ENCODE results near the gene CCT7. TPM values are rescaled to one million over a fixed set of nuclear protein-coding genes. Genes with fewer than 3 reads are reported as not detected.
"Not testable (repeated sequence)": the region's sequence is repeated elsewhere in the genome, so short reads cannot be mapped to it uniquely, and the experiment has no call there.

Gene CCT7
- total RNA-seq, 1 donor from 2014 or later, result 111 TPM

- DNase-seq (ENCODE audit: low spot score), result peak; percentile 16
Observed at GRCh38 chr2:73254343-73255006, 20.4 kb downstream of the CCT7 start.

GRCh38 chr2:73255007-73255644 lies 21.0 kb downstream of the CCT7 start:
- no peak for DNase-seq (ENCODE audit: low spot score)

- no peak for DNase-seq (ENCODE audit: low spot score)
Observed at GRCh38 chr2:73255907-73256617, 22.0 kb downstream of the CCT7 start.

GRCh38 chr2:73256618-73256922 lies 22.5 kb downstream of the CCT7 start:
- no peak for DNase-seq (ENCODE audit: low spot score)

- DNase-seq (ENCODE audit: low spot score), result no peak
Observed at GRCh38 chr2:73257021-73257420, 22.9 kb downstream of the CCT7 start.

GRCh38 chr2:73257425-73258125 lies 23.5 kb downstream of the CCT7 start:
- no peak for DNase-seq (ENCODE audit: low spot score)

- DNase-seq (ENCODE audit: low spot score), result no peak
Observed at GRCh38 chr2:73258186-73258912, 24.2 kb downstream of the CCT7 start.

- no peak for DNase-seq (ENCODE audit: low spot score)
Observed at GRCh38 chr2:73258913-73259215, 24.8 kb downstream of the CCT7 start.

GRCh38 chr2:73259276-73259675 lies 25.2 kb downstream of the CCT7 start:
- DNase-seq (ENCODE audit: low spot score), result no peak

GRCh38 chr2:73259704-73260337 lies 25.7 kb downstream of the CCT7 start:
- DNase-seq (ENCODE audit: low spot score), result no peak

GRCh38 chr2:73260338-73260984 lies 26.4 kb downstream of the CCT7 start:
- peak; percentile 25 for DNase-seq (ENCODE audit: low spot score)

- no peak for DNase-seq (ENCODE audit: low spot score)
Observed at GRCh38 chr2:73262108-73262651, 28.1 kb downstream of the CCT7 start.

- DNase-seq (ENCODE audit: low spot score), result not testable (repeated sequence)
Observed at GRCh38 chr2:73262691-73263429, 28.8 kb downstream of the CCT7 start.

GRCh38 chr2:73263540-73264331 lies 29.6 kb downstream of the CCT7 start:
- no peak for DNase-seq (ENCODE audit: low spot score)

- DNase-seq (ENCODE audit: low spot score), result no peak
Observed at GRCh38 chr2:73264332-73264606, 30.2 kb downstream of the CCT7 start.

- DNase-seq (ENCODE audit: low spot score), result no peak
Observed at GRCh38 chr2:73264783-73265182, 30.7 kb downstream of the CCT7 start.

- DNase-seq (ENCODE audit: low spot score), result no peak
Observed at GRCh38 chr2:73265298-73266060, 31.4 kb downstream of the CCT7 start.

GRCh38 chr2:73266061-73266901 lies 32.2 kb downstream of the CCT7 start:
- DNase-seq (ENCODE audit: low spot score), result peak; percentile 6

Measured in umbilical cord (tissue), 2 donors.